Glomerular visceral epithelial cell (primary cell): Measurements from ENCODE around the gene DEK.
A peak's percentile ranks its signal among the peaks of the same experiment; 100 is the strongest.
"Not testable (repeated sequence)": the region's sequence is repeated elsewhere in the genome, so short reads cannot be mapped to it uniquely, and the experiment has no call there.

ENCODE experiments used
- DNase-seq: peaks from one replicate; pipeline ENCODE4 v3.0.0-alpha.2; 2016; ENCODE audit errors: extremely low spot score

The DEK gene, protein sequence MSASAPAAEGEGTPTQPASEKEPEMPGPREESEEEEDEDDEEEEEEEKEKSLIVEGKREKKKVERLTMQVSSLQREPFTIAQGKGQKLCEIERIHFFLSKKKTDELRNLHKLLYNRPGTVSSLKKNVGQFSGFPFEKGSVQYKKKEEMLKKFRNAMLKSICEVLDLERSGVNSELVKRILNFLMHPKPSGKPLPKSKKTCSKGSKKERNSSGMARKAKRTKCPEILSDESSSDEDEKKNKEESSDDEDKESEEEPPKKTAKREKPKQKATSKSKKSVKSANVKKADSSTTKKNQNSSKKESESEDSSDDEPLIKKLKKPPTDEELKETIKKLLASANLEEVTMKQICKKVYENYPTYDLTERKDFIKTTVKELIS

GRCh38 chr6:18264219-18264922, at the start of gene DEK:
DEK (minus strand) TSS chr6:18264530; CDS start chr6:18263987, 543 bp downstream.
- DNase-seq, result peak; percentile 93

DNA sequence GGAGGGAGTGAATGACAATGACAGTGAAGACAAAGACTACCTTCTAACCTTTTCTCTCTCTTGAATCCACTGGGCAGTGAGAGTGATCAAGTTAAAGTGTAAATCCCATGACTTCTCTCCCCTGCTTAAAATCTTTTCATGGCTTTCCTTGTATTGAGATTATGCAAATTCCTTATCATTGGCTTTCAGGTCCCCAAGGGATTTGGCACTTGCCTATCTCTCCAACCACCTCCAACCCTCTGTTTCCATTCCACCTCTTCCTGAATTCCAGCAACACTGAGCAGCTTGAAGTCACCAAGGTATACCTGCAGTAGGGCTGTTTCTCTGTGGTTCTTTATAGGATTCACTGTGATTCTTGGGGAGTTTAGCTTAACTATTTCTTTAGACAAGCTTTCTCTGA, 48.0 kb upstream of the DEK start:
- DNase-seq, result no peak

GRCh38 chr6:18310010-18310409, 45.7 kb upstream of the DEK start:
- DNase-seq, result not testable (repeated sequence)

- DNase-seq, result peak; percentile 46
Measured at GRCh38 chr6:18309046-18309445, 44.7 kb upstream of the DEK start.

DNA sequence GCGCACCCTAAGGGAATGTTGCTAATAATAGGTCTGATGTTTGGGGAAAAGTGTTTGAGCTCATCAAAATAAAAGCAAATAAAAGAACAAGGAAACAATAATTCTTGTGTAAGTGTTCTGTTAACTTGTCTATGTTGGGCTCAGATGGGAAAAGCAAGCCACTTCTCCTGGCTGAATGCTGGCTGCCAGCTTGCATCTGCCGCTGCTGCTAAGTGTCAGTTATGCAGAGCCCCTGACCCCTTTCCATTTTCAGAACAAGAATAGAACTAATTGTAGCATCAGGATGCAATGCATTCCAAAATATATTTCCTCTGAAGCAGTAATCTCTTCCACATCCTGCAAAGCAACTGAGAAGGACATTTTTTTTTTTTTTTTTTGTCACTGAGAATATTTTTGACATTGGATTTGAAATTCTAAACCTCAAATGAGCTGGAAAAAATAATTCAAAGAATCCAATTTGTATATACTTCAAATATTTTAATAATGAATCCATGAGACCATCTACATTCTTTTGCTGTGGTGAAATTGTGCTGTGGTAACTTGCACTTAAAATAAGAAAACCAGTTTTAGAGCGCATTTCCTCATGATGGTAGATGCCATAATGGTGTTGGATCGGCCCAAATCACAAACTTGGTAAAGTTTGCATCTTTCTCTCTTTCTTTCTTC, 43.9 kb upstream of the DEK start:
- peak; percentile 68 for DNase-seq

DNA sequence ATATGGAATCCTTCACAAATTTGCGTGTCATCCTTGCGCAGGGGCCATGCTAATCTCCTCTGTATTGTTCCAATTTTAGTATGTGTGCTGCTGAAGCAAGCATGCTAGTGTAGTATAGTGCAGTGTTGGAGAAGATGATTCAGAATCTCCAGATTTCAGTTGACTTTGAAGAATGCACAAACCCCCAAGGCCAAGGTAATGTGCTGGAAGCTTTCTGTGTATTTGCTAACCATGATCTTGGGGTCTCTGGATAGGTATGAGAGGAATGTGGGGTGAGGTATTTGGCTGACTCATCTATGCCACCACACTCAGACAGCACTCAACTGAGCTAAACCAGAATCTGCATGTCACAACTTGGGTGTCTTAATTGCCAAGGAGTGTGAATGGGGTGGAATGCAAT, 42.6 kb upstream of the DEK start:
- DNase-seq, result peak; percentile 96

DNA sequence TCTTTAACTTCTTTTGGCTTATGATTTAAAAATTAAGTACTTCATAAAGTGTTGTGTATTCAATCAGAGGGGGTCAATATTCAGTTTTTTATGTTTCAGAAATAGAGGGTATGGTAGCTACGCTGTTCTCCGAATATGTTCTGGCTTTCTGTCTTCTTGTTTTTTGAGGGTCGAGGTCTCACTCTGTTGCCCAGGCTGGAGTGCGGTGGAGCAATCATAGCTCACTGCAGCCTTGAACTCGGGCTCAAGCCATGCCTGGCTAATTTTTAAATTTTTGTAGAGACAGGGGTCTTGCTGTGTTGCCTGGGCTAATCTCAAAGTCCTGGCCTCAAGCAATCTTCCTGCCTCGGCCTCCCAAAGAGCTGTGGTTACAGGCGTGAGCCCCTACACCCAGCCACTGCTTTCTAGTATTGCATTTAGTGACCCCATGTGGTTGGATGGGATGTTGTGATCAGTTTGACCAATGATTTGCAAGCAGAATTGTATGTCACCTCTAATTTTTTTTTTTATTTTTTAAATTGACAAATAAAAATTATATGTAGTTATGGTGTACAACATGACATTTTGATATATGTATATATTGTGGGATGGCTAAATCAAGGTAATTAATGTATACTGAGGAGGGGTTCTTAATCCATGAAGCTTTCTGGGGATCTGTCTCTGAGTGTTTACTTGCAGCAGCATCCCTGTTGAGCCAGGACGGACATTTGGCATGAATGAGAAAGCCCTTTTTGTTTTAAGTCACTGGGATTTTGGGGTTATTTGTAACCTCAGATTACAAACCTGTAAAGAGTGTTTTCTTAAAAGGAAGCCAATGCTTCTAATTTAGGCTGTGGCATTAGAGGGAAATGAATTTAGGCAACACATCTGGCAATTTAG, 38.5 kb upstream of the DEK start:
- no peak for DNase-seq

- DNase-seq, result peak; percentile 60
Measured at GRCh38 chr6:18293076-18293904, 29.0 kb upstream of the DEK start.

DNA sequence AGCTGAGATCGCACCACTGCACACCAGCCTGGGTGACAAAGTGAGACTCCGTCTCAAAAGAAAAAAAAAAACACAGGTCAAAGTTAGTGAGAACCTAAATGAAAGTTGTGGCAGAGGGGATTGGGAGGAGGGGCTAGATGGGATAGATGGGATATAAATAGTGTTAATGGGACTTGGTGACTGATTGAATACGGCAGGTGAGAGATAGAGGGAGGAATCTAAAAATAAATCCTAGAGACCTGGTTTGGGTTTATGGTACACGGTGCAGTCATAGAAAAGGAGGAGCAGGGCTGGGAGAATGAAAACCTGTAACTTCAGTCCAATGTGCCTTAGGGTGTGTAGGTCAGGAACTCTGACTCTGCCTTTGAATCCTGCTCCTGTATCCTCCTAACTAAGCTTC, 25.0 kb upstream of the DEK start:
- DNase-seq, result no peak

GRCh38 chr6:18284261-18284660, 19.9 kb upstream of the DEK start:
- no peak for DNase-seq

DNA sequence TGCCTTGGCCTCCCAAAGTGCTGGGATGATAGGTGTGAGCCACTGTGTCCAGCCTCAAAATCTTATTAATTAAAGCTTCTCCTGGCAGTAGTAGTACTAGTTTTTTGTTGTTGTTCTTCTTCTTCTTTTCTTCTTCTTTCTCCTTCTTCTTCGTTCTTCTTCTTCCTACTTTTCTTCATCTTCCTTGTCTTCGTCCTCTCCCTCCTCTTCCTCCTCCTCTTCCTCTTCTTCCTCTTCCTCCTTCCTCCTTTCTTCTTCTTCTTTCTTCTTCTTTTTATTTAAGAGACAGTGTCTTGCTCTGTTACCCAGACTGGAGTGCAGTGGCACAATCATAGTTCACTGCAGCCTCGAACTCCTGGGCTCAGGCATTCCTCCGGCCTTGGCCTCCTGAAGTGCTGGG, 17.2 kb upstream of the DEK start:
- DNase-seq, result no peak

- DNase-seq, result peak; percentile 74
Measured at GRCh38 chr6:18280084-18280483, 15.8 kb upstream of the DEK start.

DNA sequence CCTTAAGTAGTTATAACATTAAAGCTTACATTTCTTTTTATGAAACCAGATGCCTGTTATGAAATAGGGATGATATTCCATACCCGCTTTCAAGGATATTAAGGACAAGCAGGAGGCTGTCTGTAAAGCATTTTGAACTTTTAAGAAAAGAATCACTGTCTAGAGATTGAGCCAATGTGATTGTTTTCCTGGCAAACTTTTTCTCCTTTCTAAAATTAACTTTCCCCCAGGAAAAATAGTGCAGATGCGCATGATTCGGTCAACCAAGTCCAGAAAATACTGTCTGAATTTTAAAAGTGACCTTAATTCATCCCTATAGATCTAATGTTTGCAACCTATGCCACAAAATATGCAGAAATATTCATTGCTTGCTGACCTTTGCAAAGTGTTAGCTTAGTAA, 15.1 kb upstream of the DEK start:
- DNase-seq, result no peak

DNA sequence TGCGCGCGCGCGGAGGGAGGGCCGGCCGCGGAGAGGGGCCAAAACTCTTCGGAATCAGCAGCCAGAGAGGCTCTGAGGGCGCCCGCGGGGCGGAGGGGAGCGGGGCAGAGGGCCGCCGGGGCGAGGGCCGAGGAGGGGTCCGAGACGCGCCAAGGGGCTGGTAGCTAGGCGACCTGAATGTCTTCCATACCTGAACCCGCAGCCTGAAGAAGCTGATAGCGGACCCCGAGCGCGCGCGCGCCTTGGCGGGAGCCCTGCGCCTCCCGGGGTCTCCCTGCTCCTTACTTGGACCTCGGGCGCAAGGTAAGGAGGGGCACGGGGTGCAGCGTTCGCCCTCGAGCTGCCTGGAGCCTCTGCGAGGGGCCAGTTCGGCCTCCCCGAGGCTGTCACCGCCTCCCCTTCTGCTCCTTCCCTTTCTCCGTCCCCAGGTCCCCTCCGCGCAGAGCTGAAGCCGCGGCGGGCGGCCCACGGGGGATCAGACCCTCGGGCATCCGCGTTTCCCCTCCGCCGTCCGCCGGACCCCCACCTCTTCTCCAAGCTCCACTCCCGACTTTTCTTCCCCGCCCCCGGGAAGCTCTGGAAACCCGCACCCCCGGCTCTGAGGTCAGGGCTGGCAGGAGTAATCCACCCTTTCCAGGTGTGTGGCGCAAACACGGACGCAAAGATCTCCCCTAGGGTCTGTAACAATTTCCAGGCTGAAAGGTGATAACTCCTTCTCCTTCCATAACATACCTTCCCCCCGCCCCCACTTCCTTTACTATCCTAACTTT, 13.1 kb upstream of the DEK start:
- peak; percentile 37 for DNase-seq

DNA sequence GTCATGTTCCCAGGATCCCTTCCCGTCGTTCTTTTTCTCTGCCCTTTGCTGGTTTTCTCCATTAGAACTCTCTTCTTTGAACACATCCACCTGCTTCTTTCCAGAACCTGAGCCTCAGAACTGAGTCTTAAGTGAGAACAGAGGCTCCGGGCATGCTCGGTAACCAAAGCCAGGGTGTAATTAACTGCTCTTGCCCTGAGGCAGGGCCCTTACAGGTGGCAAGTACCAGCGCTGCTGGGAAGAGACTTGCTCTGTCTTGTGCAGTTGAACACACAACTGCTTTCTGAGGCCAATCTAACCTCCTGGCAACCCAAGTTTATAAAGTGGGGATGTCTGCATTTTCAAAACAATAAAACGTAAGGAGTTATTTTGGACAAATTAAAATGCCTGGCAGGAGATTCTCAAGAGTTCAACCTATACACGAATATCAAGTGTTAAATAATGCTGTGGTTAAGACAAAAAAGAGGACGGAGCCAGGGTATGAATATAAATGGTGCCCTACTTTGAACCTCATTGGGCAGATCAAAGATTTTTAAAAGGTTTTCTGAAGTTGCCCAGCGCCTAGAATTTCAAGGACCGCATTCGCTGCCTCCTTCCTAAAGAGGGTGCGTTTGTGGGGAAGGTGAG, 12.4 kb upstream of the DEK start:
- peak; percentile 21 for DNase-seq

DNA sequence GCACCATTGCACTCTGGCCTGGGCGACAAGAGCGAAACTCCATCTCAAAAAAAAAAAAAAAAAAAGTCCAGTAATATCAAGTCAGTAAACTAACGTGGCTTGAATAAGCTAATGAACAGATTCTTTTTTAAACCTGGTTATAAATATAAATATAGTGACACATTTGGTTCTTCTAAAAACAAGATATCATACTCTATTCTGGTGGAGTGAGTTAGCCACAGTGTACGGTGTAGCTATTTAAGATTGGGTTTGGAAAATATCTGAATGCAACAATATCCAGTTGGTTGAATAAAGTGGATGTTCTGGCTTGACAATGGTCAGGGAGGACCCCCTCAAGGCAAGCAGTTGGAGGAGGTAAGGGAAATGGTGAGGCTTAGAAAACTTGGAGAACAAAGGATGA, 5.9 kb upstream of the DEK start:
- DNase-seq, result no peak

- no peak for DNase-seq
Measured at GRCh38 chr6:18269717-18270116, 5.4 kb upstream of the DEK start.

DNA sequence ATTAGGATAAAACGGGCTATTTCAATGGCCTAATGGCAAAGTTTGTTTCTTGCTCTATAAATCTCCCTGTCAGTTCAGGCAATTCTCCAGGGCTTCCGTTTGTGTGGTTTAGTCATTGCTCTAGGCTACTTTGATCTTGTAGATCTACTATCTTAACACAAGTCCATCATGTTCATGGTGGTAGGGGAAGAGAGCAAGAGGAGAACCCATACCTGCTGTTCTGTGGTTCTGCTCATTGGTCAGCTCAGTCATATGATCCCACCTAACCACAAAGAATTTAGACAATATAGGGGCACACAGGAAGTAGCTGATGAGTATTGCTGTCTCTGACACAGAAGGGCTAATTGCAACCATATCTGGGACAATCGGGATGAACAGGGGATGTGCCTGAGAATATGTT, 4.9 kb upstream of the DEK start:
- peak; percentile 52 for DNase-seq

- DNase-seq, result no peak
Measured at GRCh38 chr6:18268066-18268465, 3.7 kb upstream of the DEK start.

DNA sequence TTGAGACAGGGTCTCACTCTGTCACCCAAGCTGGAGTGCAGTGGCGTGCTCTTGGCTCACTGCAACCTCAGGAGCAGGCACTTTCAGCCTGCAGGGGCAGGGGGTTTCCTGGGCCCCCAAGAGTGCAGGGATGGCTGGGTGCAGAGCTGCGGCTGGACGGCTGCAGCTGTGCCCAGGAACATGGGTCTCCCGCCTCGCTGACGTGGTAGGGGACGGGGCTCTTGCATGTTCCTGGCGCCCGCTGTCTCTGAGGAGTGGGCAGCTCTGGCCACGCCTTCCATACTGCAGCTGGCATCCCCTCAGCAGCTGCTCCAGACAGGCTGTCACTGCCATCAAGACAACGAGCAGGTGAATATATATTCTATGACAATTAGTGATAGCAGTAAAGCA, 2.2 kb upstream of the DEK start:
- DNase-seq, result no peak
